Measurements from ENCODE around the gene TMEM234.

- TF ChIP-seq CTCF (IDR thresholded peaks at IDR 0.05) (peak; percentile 28 to 57 (median 36)), POLR2A (IDR thresholded peaks at IDR 0.05) (peak in 3 of 4 donors; percentile 22 to 49 (median 45)), EP300 (IDR thresholded peaks at IDR 0.05) (no peak), POLR2AphosphoS5 (IDR thresholded peaks at IDR 0.05) (peak; percentile 61 to 66)
These were observed 18.2 kb upstream of the TMEM234 start for GRCh38 chr1:32240140-32240951.

Data from upper lobe of left lung (tissue), 4 donors.